Spinal cord (tissue), 10 donors: ENCODE results near the gene RGS7. TPM values are rescaled to one million over a fixed set of nuclear protein-coding genes. Genes with fewer than 3 reads are reported as not detected.
A peak's percentile ranks its signal among the peaks of the same experiment; 100 is the strongest.
"Not testable (repeated sequence)": the region's sequence is repeated elsewhere in the genome, so short reads cannot be mapped to it uniquely, and the experiment has no call there.

Experiments used
- DNase-seq, 6 donors: peaks; one replicate each; pipeline versions ENCODE4 v3.0.0 to v3.0.0-alpha.2; 2013 to 2015; ENCODE audit warnings: low spot score in 6 of 6, low read depth in 4 of 6
- H3K27ac ChIP-seq: one replicate; pipeline ENCODE4 v1.5.1; 2013; ENCODE audit warnings: low read depth, low read length, control low read depth
- H3K27me3 ChIP-seq: one replicate; pipeline ENCODE4 v1.6.1; 2013; ENCODE audit warnings: low read length; ENCODE audit not compliant: control insufficient read depth, insufficient read depth
- H3K36me3 ChIP-seq: one replicate; pipeline ENCODE4 v1.6.1; 2013; ENCODE audit warnings: low read length; ENCODE audit not compliant: control insufficient read depth, insufficient read depth
- H3K4me1 ChIP-seq: one replicate; pipeline ENCODE4 v1.6.1; 2013; ENCODE audit warnings: low read length; ENCODE audit not compliant: control insufficient read depth, insufficient read depth
- H3K4me3 ChIP-seq: one replicate; pipeline ENCODE4 v1.5.1; 2013; ENCODE audit warnings: low read depth, low read length, control low read depth
- H3K9me3 ChIP-seq: one replicate; pipeline ENCODE4 v1.6.1; 2013; ENCODE audit warnings: low read length; ENCODE audit not compliant: control insufficient read depth, insufficient read depth
- WGBS: methylation state at CpG from one replicate; pipeline ENCODE4 v1.1.5; 2013; ENCODE audit warnings: missing lambda C conversion rate; ENCODE audit not compliant: insufficient coverage; 5-methylcytosine and 5-hydroxymethylcytosine counted together
- polyA plus RNA-seq, 2 donors: library from polyadenylated mRNA; unstranded; fragments of 120-200 nt; gene quantifications; one replicate each; pipeline ENCODE4 v1.2.1, GENCODE V29; 2013; ENCODE audit not compliant: insufficient read length in 2 of 2
- total RNA-seq, 2 donors: library from RNA; depleted of rRNA in 1 of 2; stranded (reverse); fragments of 120-200 nt in 1 of 2; fragments of >200 nt in 1 of 2; gene quantifications; one replicate each; pipeline versions ENCODE4 v1.2.3 to v1.2.4, GENCODE V29; 2013 to 2014
- donor health status: healthy.

The RGS7 gene
- total and polyA plus RNA-seq, 4 donors: 9.5 to 44.1 (median 31.3) TPM

DNA sequence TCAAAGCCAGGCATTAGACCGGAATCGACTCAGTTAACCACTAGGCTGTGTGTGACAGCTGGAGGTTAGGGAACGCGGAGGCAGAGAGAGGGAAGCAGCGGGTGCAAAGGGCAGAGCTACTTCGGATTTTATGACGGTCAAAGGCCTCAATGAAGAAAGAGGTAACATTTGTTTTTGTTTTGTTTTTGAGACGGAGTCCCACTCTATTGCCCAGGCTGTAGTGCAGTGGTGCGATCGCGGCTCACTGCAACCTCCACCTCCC, 468.3 kb downstream of the RGS7 start:
- WGBS: 92% methylated on average over 8 of the region's 11 CpGs
- H3K4me1 ChIP-seq: no peaks in the 10 kb centered on the region
- no peak for DNase-seq

DNA sequence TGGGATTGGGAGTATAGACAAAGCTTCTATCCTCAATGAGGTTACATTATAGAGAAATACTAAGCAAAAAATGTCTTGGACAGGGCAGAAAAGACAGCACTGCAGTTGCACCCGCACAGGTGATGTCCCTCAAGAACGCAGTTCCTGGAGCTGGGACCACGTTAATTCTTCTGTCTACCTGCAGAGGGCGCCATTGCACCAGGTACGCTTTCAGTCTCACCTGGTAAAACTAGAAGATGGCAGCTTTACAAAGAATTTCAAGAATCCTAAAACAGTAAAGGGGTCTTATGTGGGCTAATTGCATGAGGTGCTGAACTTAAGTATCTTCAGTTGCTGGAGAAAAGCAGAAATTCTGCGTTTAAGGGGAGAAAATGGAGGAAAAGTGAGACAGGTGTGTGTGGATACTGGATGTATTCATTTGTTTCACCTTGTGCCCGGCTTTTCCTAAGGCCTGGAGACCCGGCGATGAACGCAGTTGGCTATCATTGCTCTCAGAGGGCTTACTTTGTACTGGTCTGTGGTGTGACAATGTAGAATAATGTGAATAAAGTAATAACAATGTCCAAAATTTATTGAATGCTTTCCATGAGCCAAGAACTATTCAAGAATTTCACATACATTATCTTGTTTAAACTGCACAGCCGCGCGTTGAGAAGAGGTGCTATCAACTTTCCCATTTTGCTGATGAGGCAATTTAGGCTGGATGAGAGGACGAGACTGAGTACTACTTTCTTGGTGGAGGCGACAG, 468.8 kb downstream of the RGS7 start:
- Histone ChIP-seq H3K36me3 (no peaks in the 10 kb centered on the region), H3K27ac (no peak overlapping the region), H3K4me1 (no peaks in the 10 kb centered on the region), H3K27me3 (no peaks in the 10 kb centered on the region), H3K4me3 (no peak overlapping the region), H3K9me3 (peaks cover 2% of the 10 kb centered on the region)
- peak in 3 of 6 donors; percentile 14 to 86 (median 26) for DNase-seq
- 60% methylated on average over 11 of the region's 15 CpGs for WGBS

More for the DNA sequence above, 468.3 kb downstream of the RGS7 start:
- H3K9me3 ChIP-seq: peaks cover 2% of the 10 kb centered on the region
- H3K27me3 ChIP-seq: no peaks in the 10 kb centered on the region
- H3K4me3 ChIP-seq: no peak overlapping the region
- H3K36me3 ChIP-seq: no peaks in the 10 kb centered on the region
- no peak overlapping the region for H3K27ac ChIP-seq

DNA sequence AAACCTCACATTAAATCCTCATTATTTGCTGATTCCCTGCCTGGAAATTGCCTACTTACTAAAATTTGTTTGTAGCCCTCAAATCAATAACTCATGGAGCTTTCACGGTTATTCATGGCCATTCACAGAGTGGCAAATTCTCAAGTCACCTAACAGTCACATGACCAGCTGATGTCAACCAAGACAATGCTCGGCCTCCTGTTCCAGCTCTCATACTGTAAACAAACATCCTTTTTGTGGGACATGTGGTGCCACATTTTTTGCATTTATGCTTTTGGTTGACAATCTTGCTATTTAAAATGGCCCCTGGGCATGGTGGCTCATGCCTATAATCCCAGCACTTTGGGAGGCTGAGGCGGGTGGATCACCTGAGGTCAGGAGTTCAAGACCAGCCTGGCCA, 473.5 kb downstream of the RGS7 start:
- Histone ChIP-seq H3K4me1 (no peaks in the 10 kb centered on the region), H3K9me3 (peaks cover 2% of the 10 kb centered on the region), H3K36me3 (no peaks in the 10 kb centered on the region), H3K4me3 (no peak overlapping the region), H3K27me3 (no peaks in the 10 kb centered on the region), H3K27ac (no peak overlapping the region)
- 90% methylated on average over 2 of the region's 3 CpGs for WGBS
- DNase-seq: no peak

DNA sequence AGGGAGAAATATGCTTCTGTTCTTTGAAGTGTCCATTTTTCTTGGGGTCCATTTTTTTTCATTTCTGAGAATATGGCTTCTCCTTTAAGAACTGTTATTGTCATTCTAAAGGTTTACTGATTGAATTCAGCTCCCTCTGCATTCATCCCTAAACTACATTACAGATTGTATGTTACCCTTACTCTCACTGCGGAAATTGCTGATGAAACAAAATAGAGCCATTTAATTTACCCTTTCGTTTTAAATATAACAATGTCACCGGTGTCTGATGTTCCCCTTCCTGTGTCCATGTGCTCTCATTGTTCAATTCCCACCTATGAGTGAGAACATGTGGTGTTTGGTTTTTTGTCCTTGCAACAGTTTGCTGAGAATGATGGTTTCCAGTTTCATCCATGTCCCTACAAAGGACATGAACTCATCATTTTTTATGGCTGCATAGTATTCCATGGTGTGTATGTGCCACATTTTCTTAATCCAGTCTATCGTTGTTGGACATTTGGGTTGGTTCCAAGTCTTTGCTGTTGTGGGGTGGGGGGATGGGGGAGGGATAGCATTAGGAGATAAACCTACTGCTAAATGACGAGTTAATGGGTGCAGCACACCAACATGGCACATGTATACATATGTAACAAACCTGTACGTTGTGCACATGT, 474.2 kb downstream of the RGS7 start:
- not testable (repeated sequence) for H3K4me3 ChIP-seq, H3K9me3 ChIP-seq, H3K4me1 ChIP-seq, H3K27ac ChIP-seq, DNase-seq, H3K27me3 ChIP-seq, H3K36me3 ChIP-seq
- WGBS: 100% methylated on average over 1 of the region's 6 CpGs

DNA sequence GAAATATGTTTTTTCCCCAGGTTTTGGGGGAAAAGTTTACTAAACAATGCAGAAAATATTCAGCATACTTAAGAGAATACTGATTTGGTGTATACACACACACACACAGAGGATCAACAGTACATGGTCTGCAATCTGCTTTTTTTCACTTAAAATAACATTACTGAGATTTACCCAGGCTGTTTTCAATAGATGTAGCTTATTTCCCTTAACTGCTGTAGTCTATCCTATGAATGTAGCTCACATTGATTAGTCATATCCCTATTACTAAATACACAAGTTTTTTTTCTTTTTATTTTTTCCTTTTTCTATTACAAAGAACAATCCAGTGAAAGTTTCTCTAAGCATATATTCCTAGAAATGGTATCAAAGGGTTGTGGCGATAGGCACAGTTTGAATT, 478.4 kb downstream of the RGS7 start:
- H3K27ac ChIP-seq: no peak overlapping the region
- H3K4me3 ChIP-seq: no peak overlapping the region
- no peaks in the 10 kb centered on the region for H3K27me3 ChIP-seq
- no peaks in the 10 kb centered on the region for H3K9me3 ChIP-seq
- no CpG with 5 or more reads among the region's 1 CpG for WGBS
- no peaks in the 10 kb centered on the region for H3K36me3 ChIP-seq
- DNase-seq: no peak
- H3K4me1 ChIP-seq: no peaks in the 10 kb centered on the region

DNA sequence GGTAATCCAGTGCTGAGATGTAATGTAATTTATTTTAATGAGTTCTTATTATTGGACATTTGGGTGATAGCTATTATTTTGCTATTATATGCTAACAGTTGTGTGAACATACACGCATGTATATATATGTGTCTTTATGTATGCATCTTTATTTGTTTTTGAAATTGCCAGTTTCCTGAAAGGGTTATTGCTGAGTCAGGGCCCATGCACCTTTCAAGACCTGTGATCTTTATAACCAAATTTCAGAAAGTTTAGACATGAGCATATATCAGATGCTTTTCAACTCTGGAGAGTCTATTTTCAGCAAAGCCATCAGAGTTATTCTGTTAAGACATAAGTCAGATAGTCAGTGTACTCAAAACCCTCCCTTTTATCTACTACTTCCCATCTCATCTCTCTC, 479.4 kb downstream of the RGS7 start:
- H3K4me3 ChIP-seq: no peak overlapping the region
- no peaks in the 10 kb centered on the region for H3K36me3 ChIP-seq
- H3K27me3 ChIP-seq: no peaks in the 10 kb centered on the region
- no peaks in the 10 kb centered on the region for H3K9me3 ChIP-seq
- no peak for DNase-seq
- no CpG with 5 or more reads among the region's 1 CpG for WGBS
- H3K4me1 ChIP-seq: no peaks in the 10 kb centered on the region
- H3K27ac ChIP-seq: no peak overlapping the region

DNA sequence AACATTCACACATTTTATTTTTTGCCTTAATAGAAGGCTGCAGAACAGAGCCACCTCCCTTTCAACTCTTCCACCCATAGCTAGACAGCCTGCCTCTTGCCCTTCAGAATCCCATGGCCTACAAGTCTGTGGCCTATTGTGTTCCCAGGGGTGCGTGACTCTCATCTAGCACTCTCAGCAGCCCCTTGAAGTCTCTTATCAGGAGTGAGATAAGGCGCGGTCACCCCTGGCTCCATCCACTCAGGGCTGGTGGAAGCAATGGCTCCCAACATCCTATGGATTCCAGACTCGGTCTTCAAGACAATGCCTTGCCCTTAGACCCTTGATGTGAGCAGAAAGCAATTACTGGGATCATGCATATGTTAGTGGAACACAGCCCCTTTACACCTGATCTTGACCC, 480.9 kb downstream of the RGS7 start:
- H3K27me3 ChIP-seq: no peaks in the 10 kb centered on the region
- no peak for DNase-seq
- no peak overlapping the region for H3K27ac ChIP-seq
- 100% methylated on average over 4 of the region's 4 CpGs for WGBS
- no peak overlapping the region for H3K4me3 ChIP-seq
- H3K4me1 ChIP-seq: no peaks in the 10 kb centered on the region
- no peaks in the 10 kb centered on the region for H3K36me3 ChIP-seq
- no peaks in the 10 kb centered on the region for H3K9me3 ChIP-seq

DNA sequence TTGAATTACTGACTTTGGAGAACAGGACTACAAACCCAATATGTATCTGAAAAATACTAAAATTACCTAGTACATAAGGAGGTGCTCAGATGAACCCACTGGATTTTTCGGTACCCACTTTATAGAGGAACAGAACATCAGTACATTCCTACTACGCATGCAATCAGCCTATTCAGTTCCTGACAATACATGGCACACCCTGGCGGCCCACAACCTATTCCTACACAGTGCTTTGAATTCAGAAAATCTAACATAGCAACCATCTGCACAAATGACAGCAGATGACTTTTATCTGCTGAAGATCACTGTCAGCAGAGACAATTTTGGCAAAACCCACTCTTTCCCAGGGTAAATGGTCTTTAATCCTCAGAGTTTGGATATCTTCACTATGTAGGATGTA, 487.9 kb downstream of the RGS7 start:
- WGBS: 95% methylated on average over 3 of the region's 3 CpGs

DNA sequence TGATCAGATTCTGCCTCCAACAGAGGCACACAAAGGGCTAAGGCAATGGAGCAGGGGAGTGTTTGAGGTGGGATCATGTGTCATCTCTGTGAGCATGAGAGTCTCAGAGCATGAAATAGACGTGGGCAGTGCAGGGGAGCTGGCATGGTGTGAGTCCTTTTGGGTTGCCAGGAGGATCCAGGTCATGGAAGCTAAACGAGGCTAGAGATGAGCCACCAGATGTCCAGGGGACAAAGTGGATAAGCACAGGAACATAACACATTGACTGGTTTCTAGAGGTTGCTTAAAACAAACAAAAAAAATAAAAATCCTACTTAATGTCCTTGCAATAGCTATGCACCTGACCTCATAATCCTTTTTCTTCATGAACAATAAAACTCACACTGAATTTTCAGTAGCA, 490.3 kb downstream of the RGS7 start:
- 78% methylated on average over 2 of the region's 2 CpGs for WGBS
- Histone ChIP-seq H3K4me3 (no peak overlapping the region), H3K36me3 (no peaks in the 10 kb centered on the region), H3K27ac (no peak overlapping the region), H3K9me3 (no peaks in the 10 kb centered on the region), H3K4me1 (no peaks in the 10 kb centered on the region), H3K27me3 (no peaks in the 10 kb centered on the region)
- DNase-seq: no peak

More for the DNA sequence above, 487.9 kb downstream of the RGS7 start:
- H3K9me3 ChIP-seq: no peaks in the 10 kb centered on the region
- no peak overlapping the region for H3K27ac ChIP-seq
- no peak overlapping the region for H3K4me3 ChIP-seq
- no peak for DNase-seq
- no peaks in the 10 kb centered on the region for H3K36me3 ChIP-seq
- no peaks in the 10 kb centered on the region for H3K27me3 ChIP-seq
- no peaks in the 10 kb centered on the region for H3K4me1 ChIP-seq

DNA sequence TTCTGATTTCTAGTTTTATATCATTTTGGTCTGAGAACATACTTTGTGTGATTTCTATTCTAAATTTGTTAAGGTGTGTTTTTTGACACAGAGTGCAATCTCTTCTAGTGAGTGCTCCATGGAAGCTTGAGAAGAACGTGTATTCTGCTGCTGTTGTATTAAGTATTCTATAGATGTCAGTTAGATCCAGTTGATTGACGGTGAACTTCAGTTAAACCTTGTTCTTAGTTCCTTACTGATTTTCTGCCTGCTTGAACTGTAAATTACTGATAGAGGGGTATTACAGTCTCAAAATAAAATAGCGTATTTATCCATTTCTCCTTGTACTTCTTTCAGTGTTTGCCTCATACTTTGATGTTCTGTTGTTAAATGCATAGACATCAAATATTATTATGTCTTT, 497.0 kb downstream of the RGS7 start:
- DNase-seq: no peak

More for the DNA sequence above, 497.0 kb downstream of the RGS7 start:
- Histone ChIP-seq H3K27me3 (no peaks in the 10 kb centered on the region), H3K36me3 (no peaks in the 10 kb centered on the region), H3K4me1 (no peaks in the 10 kb centered on the region), H3K27ac (no peak overlapping the region), H3K4me3 (no peak overlapping the region), H3K9me3 (no peaks in the 10 kb centered on the region)
- WGBS: 57% methylated on average over 1 of the region's 3 CpGs
